NCI-H748 (cell line): Measurements from ENCODE around the gene PXN.

Experiments used
- DNase-seq: peaks from one replicate; lab custom pipeline; 2025; ENCODE audit not compliant: unreplicated experiment; lab: John Stamatoyannopoulos, UW

Gene PXN

DNA sequence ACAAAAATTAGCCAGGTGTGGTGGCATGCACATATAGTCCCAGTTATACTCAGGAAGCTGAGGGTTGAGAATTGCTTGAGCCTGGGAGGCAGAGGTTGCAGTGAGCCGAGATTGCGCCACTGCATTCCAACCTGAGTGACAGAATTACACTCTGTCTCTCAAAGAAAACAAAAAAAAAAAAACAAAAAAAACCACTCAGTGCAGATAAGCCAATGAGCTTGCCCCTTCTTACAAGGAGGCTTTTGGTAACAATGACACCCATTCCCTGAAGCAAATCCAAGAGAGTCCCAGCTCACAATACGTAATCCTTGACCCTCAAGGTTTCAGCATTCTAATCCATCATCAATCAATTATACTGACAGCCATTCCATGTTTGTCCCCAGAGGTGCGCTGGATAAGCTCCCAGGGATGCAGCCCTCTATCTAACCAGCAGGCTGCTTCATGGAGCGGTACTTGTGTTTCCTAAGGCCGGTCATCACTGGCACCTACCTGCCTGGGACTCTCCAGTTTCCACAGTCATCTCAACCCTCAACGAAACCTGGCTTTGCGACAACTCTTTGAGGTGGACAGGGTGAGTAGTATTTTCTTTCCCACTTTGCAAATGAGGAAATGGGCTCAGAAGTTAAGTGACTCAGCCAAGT, 83.4 kb downstream of the PXN start:
- no peak for DNase-seq

DNA sequence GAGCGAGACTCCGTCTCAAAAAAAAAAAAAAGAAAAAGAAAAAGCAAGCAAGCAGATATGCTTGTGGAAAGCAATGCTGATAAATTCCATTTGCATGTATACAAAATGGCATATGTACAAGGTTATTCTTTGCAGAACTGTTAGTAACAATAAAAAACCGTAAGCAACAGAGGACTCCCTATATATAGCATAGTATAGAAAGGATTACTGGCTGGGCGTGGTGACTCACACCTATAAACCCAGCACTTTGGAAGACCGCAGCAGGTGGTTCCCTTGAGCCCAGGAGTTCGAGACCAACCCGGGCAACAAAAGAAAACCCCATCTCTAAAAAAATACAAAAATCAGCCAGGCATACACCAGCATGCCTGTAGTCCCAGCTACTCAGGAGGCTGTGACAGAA, 84.6 kb downstream of the PXN start:
- DNase-seq, result no peak

- no peak for DNase-seq
Observed at GRCh38 chr12:120175537-120175936, 90.0 kb downstream of the PXN start.

DNA sequence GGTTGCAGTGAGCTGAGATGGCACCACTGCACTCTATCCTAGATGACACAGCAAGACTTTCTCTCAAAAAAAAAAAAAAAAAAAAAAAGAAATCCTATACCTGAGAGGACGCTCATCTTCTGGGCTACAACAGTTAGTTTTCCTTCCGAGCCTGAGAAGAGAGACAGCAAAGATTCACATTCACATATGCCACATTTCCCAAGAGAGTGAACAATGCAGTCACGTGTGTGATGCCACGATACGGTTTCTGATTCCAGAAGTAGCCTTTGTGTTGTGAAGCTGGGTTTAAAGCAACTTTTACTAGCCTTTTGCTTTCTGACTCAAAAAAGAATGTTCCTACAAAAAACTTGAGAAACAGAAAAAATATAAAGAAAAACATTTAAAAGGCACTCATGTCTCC, 90.5 kb downstream of the PXN start:
- DNase-seq, result no peak

- DNase-seq, result no peak
Observed at GRCh38 chr12:120172053-120172452, 93.5 kb downstream of the PXN start.

- no peak for DNase-seq
Observed at GRCh38 chr12:120170631-120171030, 94.9 kb downstream of the PXN start.

- no peak for DNase-seq
Observed at GRCh38 chr12:120169946-120170345, 95.6 kb downstream of the PXN start.

DNA sequence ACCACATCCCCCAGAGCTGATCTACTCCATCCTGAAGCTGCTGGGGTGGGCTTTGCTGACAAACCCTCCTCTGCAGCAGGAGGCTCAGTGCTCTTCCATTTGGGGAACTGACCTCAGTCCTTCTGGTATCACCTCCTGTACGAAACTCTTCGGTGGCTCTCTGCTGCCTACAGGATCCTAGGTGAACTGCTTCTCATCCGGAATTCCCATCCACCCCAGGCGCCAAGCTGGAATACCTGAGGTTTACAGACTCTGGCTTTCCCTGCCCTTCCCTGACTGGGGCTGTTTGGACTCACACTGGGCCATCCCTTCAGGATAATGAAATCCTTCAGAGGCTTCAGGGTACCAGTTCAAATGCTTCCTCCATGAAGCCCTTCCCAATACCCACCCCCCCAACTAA, 97.2 kb downstream of the PXN start:
- DNase-seq, result no peak

- no peak for DNase-seq
Observed at GRCh38 chr12:120167529-120168095, 97.9 kb downstream of the PXN start.

GRCh38 chr12:120164293-120164692, 101.2 kb downstream of the PXN start:
- DNase-seq, result no peak

GRCh38 chr12:120162763-120163162, 102.8 kb downstream of the PXN start:
- DNase-seq, result no peak

GRCh38 chr12:120161852-120162251, 103.7 kb downstream of the PXN start:
- no peak for DNase-seq
